Measurements from ENCODE around the gene ZNG1B.
"Not testable (repeated sequence)": the region's sequence is repeated elsewhere in the genome, so short reads cannot be mapped to it uniquely, and the experiment has no call there.

ZNG1B gene

GRCh38 chr2:113517025-113517424 lies 79.5 kb downstream of the ZNG1B start:
- CTCF ChIA-PET, result not testable (repeated sequence)

GRCh38 chr2:113520837-113521236 lies 83.3 kb downstream of the ZNG1B start:
- POLR2A ChIA-PET; CTCF ChIA-PET; H3K4me3 ChIP-seq (ENCODE audit: low read depth, low read length); DNase-seq (ENCODE audit: low read depth, low spot score): not testable (repeated sequence)

More at GRCh38 chr2:113517025-113517424, 79.5 kb downstream of the ZNG1B start:
- POLR2A ChIA-PET; H3K4me3 ChIP-seq (ENCODE audit: low read depth, low read length); DNase-seq (ENCODE audit: low read depth, low spot score): not testable (repeated sequence)

- CTCF ChIA-PET; H3K4me3 ChIP-seq (ENCODE audit: low read depth, low read length); DNase-seq (ENCODE audit: low read depth, low spot score); POLR2A ChIA-PET: not testable (repeated sequence)
These were observed 84.0 kb downstream of the ZNG1B start for GRCh38 chr2:113521492-113521891.

GRCh38 chr2:113524986-113525385 lies 87.5 kb downstream of the ZNG1B start:
- CTCF ChIA-PET, result not testable (repeated sequence)

DNA sequence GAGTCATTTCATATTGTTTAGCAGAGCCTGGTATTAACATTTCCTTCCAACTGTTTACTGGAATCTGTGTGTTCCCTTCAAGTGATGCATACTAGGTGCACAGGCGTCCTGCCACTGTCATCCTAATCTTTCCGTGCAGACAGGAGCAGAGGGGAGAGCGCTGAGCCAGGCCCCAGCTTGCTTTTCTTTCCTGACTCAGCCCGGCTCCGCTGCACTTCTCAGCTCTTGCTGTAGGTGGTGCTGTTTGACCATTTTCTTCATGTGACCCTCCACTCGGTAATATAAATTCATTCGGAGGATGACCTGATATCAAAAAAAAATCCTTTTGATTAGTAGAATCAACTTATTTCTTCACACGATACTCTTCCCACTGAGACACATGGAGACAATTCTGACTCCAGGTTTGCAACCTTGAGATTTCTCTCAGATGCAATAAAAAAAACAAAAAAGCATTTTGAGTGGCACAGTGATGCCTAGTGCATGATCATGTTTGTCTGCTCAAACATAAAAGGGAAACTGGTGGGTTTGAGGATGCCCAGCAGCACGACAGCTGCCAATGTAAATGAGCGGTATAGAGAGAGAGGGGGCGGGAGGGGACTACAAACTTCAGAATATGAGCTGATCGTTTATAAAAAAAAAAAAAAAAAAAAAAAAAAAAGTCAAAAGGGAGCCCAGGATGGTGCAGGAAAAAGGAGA lies 90.0 kb downstream of the ZNG1B start:
- DNase-seq (ENCODE audit: low read depth, low spot score); POLR2A ChIA-PET; H3K4me3 ChIP-seq (ENCODE audit: low read depth, low read length): not testable (repeated sequence)
- CTCF ChIA-PET, result interaction anchor here (1.3 kb wide), 1 partner anchor 77 kb away, joined by 3 read pairs; no protein-coding TSS in a partner anchor

More at GRCh38 chr2:113524986-113525385, 87.5 kb downstream of the ZNG1B start:
- H3K4me3 ChIP-seq (ENCODE audit: low read depth, low read length); DNase-seq (ENCODE audit: low read depth, low spot score); POLR2A ChIA-PET: not testable (repeated sequence)

- CTCF ChIA-PET, result interaction anchor here (1.3 kb wide), 1 partner anchor 76 kb away, joined by 3 read pairs; no protein-coding TSS in a partner anchor
- POLR2A ChIA-PET; H3K4me3 ChIP-seq (ENCODE audit: low read depth, low read length); DNase-seq (ENCODE audit: low read depth, low spot score): not testable (repeated sequence)
These were observed 90.6 kb downstream of the ZNG1B start for GRCh38 chr2:113528126-113528525.

GRCh38 chr2:113528904-113529303 lies 91.4 kb downstream of the ZNG1B start:
- POLR2A ChIA-PET; H3K4me3 ChIP-seq (ENCODE audit: low read depth, low read length); DNase-seq (ENCODE audit: low read depth, low spot score); CTCF ChIA-PET: not testable (repeated sequence)

GRCh38 chr2:113532991-113533390 lies 95.5 kb downstream of the ZNG1B start:
- CTCF ChIA-PET; H3K4me3 ChIP-seq (ENCODE audit: low read depth, low read length); POLR2A ChIA-PET; DNase-seq (ENCODE audit: low read depth, low spot score): not testable (repeated sequence)

- H3K4me3 ChIP-seq (ENCODE audit: low read depth, low read length); CTCF ChIA-PET; POLR2A ChIA-PET; DNase-seq (ENCODE audit: low read depth, low spot score): not testable (repeated sequence)
These were observed 99.1 kb downstream of the ZNG1B start for GRCh38 chr2:113536573-113536972.

- H3K4me3 ChIP-seq (ENCODE audit: low read depth, low read length); DNase-seq (ENCODE audit: low read depth, low spot score); CTCF ChIA-PET; POLR2A ChIA-PET: not testable (repeated sequence)
These were observed 103.3 kb downstream of the ZNG1B start for GRCh38 chr2:113540834-113541203.

GRCh38 chr2:113541204-113541975 lies 103.9 kb downstream of the ZNG1B start:
- peak overlapping the region; percentile 38 for H3K4me3 ChIP-seq (ENCODE audit: low read depth, low read length)
- POLR2A ChIA-PET; CTCF ChIA-PET; DNase-seq (ENCODE audit: low read depth, low spot score): not testable (repeated sequence)

- POLR2A ChIA-PET; H3K4me3 ChIP-seq (ENCODE audit: low read depth, low read length); CTCF ChIA-PET; DNase-seq (ENCODE audit: low read depth, low spot score): not testable (repeated sequence)
These were observed 104.5 kb downstream of the ZNG1B start for GRCh38 chr2:113541976-113542485.

DNA sequence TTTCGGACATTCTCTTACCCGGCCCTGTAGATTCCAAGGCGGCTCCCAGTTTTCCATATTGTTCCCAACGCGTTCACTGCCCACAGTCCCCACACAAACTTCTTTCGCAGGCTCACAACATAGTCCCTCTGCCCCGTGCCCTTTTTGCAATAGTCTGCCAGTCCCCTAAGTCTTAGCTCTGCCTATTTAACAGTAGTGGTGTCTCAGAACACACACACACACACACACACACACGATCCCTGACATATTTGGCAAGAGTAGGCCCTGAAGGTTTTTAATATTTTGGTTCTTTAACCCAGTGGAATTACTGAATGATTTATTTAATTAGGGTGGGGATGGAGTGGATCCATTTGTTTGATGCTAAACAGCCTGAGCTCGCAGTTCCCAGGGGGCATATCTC lies 105.0 kb downstream of the ZNG1B start:
- H3K4me3 ChIP-seq (ENCODE audit: low read depth, low read length); CTCF ChIA-PET; DNase-seq (ENCODE audit: low read depth, low spot score); POLR2A ChIA-PET: not testable (repeated sequence)
